ENCODE measurements around the gene TCL1B. TPM values are rescaled to one million over a fixed set of nuclear protein-coding genes. Genes with fewer than 3 reads are reported as not detected.

TCL1B gene
- total RNA-seq, 1 donor from 2014 or later = 1.0 TPM

DNA sequence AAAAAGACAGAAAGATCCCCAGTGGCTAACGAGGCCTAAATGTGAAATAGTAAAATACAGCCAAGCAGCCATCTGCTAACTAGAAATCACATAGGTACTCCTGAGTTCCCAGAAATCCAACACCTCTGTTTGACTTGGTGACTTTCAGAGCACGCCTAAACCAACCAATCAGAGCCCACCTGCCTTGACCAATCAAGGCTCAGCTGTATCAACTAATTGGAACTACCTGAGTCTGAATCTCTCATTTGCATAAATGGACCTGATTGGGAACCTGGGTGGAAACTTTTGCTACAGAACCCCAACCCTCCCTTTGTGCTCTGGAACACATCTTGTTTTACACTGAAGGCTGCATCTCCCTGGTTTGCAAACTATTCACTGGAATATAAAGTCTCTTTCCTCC is 5.1 kb upstream of the TCL1B start:
- Histone ChIP-seq H3K9me3 (ENCODE audit: control insufficient read depth in 3 of 3, low read length in 3 of 3) (peaks cover 0 to 1% (median 0%) of the 10 kb centered on the region in 3 donors), H3K27me3 (ENCODE audit: control insufficient read depth in 3 of 3, insufficient read depth in 3 of 3, low read length in 3 of 3) (peaks cover 5 to 13% (median 6%) of the 10 kb centered on the region in 3 donors)

DNA sequence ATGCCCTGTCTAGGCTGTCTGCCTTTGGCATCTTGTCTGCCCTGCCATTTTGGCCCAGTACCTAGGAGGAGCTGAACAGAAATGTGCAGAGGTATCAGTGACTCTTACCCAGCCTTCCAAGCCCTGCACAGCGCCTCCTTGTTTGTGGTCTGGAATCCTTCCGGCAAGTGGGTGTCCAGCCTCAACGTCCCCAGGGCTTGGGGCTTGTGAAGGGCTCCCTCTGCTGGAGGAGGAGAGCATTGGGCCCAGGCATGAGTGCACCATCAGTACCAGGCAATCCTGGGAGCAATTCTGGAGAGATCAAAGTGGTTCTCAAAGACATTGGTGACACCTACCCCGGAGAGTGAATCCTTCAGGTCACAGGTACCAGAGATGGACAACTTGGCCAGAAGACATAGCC is 2.4 kb upstream of the TCL1B start:
- Histone ChIP-seq H3K9me3 (ENCODE audit: control insufficient read depth in 3 of 3, low read length in 3 of 3) (no peaks in the 10 kb centered on the region), H3K27ac (ENCODE audit: low read depth, low read length) (no peak overlapping the region), H3K4me1 (ENCODE audit: control insufficient read depth in 3 of 3, insufficient read depth in 3 of 3, low read length in 3 of 3) (no peaks in the 10 kb centered on the region), H3K9ac (ENCODE audit: low read depth in 1 of 3, low read length in 3 of 3) (no peak overlapping the region), H3K4me3 (ENCODE audit: low read length in 3 of 3) (no peak overlapping the region), H3K27me3 (ENCODE audit: control insufficient read depth in 3 of 3, insufficient read depth in 3 of 3, low read length in 3 of 3) (peaks cover 3 to 17% (median 5%) of the 10 kb centered on the region in 3 donors), H3K36me3 (ENCODE audit: control insufficient read depth in 3 of 3, insufficient read depth in 3 of 3, low read length in 3 of 3) (no peaks in the 10 kb centered on the region)

More for the DNA sequence above, 5.1 kb upstream of the TCL1B start:
- H3K4me3 ChIP-seq (ENCODE audit: low read length in 3 of 3) = no peak overlapping the region
- no peak overlapping the region for H3K27ac ChIP-seq (ENCODE audit: low read depth, low read length)
- H3K4me1 ChIP-seq (ENCODE audit: control insufficient read depth in 3 of 3, insufficient read depth in 3 of 3, low read length in 3 of 3) = no peaks in the 10 kb centered on the region
- no peak overlapping the region for H3K9ac ChIP-seq (ENCODE audit: low read depth in 1 of 3, low read length in 3 of 3)
- no peaks in the 10 kb centered on the region for H3K36me3 ChIP-seq (ENCODE audit: control insufficient read depth in 3 of 3, insufficient read depth in 3 of 3, low read length in 3 of 3)

DNA sequence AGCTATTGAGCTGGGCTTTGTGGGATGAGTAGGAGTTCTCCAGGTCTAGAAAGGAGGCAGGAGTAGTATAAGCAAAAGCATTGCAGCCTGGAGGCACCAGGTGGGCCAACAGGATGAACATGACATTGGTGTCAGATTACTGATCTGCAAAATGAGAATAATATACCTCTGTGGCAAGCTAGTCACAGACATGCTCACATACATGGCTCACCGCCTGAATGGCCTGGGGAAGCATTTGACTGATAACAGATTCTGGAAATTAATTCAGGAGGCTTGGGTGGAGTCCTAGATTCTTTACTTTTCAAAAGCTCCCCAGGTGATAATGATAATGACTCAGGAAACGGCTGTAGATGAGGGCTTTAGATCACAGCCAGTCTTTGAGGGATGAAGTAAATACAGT is 709 bp downstream of the TCL1B start:
- H3K9me3 ChIP-seq (ENCODE audit: control insufficient read depth in 3 of 3, low read length in 3 of 3) = no peaks in the 10 kb centered on the region
- H3K36me3 ChIP-seq (ENCODE audit: control insufficient read depth in 3 of 3, insufficient read depth in 3 of 3, low read length in 3 of 3) = no peaks in the 10 kb centered on the region
- H3K4me1 ChIP-seq (ENCODE audit: control insufficient read depth in 3 of 3, insufficient read depth in 3 of 3, low read length in 3 of 3) = no peaks in the 10 kb centered on the region
- H3K9ac ChIP-seq (ENCODE audit: low read depth in 1 of 3, low read length in 3 of 3) = no peak overlapping the region
- H3K27me3 ChIP-seq (ENCODE audit: control insufficient read depth in 3 of 3, insufficient read depth in 3 of 3, low read length in 3 of 3) = peaks cover 3 to 24% (median 13%) of the 10 kb centered on the region in 3 donors
- no peak overlapping the region for H3K4me3 ChIP-seq (ENCODE audit: low read length in 3 of 3)
- H3K27ac ChIP-seq (ENCODE audit: low read depth, low read length) = no peak overlapping the region

DNA sequence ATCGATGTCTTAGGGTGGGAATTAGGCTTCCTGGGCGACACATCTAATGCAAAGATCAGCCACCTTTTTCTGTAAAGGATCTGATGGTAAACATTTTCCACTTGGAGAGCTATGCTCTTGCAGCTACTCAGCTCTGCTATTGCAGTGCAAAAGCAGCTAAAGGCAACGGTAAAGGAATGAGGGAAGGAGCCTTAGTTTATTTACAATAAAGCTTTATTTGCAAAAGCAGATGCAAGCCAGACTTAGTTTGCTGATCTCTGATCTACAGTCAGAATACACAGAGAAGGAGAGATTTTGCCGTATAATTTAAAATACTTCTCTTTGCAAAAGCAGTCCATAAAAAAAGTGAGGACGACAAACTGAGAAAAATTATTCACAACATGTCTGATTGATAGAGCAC is 3.2 kb downstream of the TCL1B start:
- Histone ChIP-seq H3K27me3 (ENCODE audit: control insufficient read depth in 3 of 3, insufficient read depth in 3 of 3, low read length in 3 of 3) (peaks cover 7 to 32% (median 24%) of the 10 kb centered on the region in 3 donors), H3K9ac (ENCODE audit: low read depth in 1 of 3, low read length in 3 of 3) (no peak overlapping the region), H3K36me3 (ENCODE audit: control insufficient read depth in 3 of 3, insufficient read depth in 3 of 3, low read length in 3 of 3) (no peaks in the 10 kb centered on the region), H3K4me3 (ENCODE audit: low read length in 3 of 3) (no peak overlapping the region), H3K27ac (ENCODE audit: low read depth, low read length) (no peak overlapping the region), H3K9me3 (ENCODE audit: control insufficient read depth in 3 of 3, low read length in 3 of 3) (no peaks in the 10 kb centered on the region), H3K4me1 (ENCODE audit: control insufficient read depth in 3 of 3, insufficient read depth in 3 of 3, low read length in 3 of 3) (no peaks in the 10 kb centered on the region)

DNA sequence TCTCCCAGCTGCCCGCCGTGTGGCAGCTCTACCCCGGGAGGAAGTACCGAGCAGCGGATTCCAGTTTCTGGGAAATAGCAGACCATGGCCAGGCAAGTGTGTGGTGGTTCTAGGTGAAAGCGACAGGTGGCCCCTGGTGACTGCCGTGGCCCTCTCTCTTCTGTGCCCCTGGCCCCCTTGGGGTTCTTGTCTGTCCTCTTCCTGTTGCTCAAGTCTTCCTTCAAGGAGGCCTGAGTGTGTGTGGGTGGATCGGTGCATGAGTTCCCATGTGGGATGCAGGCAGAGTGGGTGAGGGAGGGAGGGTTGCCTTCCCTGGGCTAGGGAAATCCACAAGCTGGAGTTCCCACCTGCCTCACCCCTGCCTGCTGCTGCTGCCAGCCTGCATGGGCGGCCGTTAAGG is 4.6 kb downstream of the TCL1B start:
- H3K4me1 ChIP-seq (ENCODE audit: control insufficient read depth in 3 of 3, insufficient read depth in 3 of 3, low read length in 3 of 3) = no peaks in the 10 kb centered on the region
- no peak overlapping the region for H3K9ac ChIP-seq (ENCODE audit: low read depth in 1 of 3, low read length in 3 of 3)
- H3K4me3 ChIP-seq (ENCODE audit: low read length in 3 of 3) = no peak overlapping the region
- no peaks in the 10 kb centered on the region for H3K36me3 ChIP-seq (ENCODE audit: control insufficient read depth in 3 of 3, insufficient read depth in 3 of 3, low read length in 3 of 3)
- peaks cover 4 to 32% (median 28%) of the 10 kb centered on the region in 3 donors for H3K27me3 ChIP-seq (ENCODE audit: control insufficient read depth in 3 of 3, insufficient read depth in 3 of 3, low read length in 3 of 3)
- H3K9me3 ChIP-seq (ENCODE audit: control insufficient read depth in 3 of 3, low read length in 3 of 3) = no peaks in the 10 kb centered on the region
- no peak overlapping the region for H3K27ac ChIP-seq (ENCODE audit: low read depth, low read length)

DNA sequence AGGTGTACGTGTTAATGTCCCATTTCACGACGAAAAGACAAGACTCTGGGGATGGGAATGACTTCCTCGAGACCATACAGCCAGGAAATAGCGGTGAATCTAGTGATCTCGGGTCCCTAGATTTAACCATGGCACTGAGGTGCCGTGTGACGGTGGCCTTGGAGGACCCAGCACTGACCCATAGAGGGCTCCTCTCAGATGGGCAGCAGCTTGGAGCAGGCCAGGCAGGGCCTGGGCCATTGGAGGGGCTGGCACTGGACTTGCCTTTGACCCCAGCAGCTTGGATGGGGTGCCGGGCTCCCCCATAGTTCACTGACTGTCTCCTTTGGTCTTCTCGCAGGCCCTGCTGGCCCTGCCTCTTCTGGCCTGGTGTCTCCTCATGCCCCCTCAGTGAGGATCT is 5.4 kb downstream of the TCL1B start:
- Histone ChIP-seq H3K27me3 (ENCODE audit: control insufficient read depth in 3 of 3, insufficient read depth in 3 of 3, low read length in 3 of 3) (peaks cover 4 to 31% (median 30%) of the 10 kb centered on the region in 3 donors), H3K27ac (ENCODE audit: low read depth, low read length) (no peak overlapping the region)

DNA sequence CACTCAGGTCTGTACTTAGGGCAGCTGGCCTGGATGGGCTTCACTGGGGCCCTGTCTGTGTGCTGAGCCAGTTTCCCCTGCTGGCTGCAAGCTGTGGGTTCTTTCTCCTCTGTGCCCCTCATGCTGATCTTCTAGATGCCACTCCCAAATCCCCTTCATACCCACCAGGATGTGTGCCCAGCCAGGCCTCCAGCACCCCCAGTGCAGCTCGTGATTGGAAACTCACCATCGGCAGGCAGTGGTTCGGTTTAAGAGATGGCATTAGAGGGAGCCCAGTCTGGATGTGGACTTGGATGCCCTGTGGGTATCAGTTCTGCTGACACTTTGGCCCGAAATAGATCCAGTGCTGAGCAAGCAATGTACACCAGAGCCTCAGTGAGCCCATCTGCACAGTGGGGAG is 5.9 kb downstream of the TCL1B start:
- Histone ChIP-seq H3K4me3 (ENCODE audit: low read length in 3 of 3) (no peak overlapping the region), H3K4me1 (ENCODE audit: control insufficient read depth in 3 of 3, insufficient read depth in 3 of 3, low read length in 3 of 3) (no peaks in the 10 kb centered on the region), H3K27ac (ENCODE audit: low read depth, low read length) (no peak overlapping the region), H3K9me3 (ENCODE audit: control insufficient read depth in 3 of 3, low read length in 3 of 3) (no peaks in the 10 kb centered on the region), H3K36me3 (ENCODE audit: control insufficient read depth in 3 of 3, insufficient read depth in 3 of 3, low read length in 3 of 3) (no peaks in the 10 kb centered on the region), H3K27me3 (ENCODE audit: control insufficient read depth in 3 of 3, insufficient read depth in 3 of 3, low read length in 3 of 3) (peaks cover 4 to 31% (median 30%) of the 10 kb centered on the region in 3 donors), H3K9ac (ENCODE audit: low read depth in 1 of 3, low read length in 3 of 3) (no peak overlapping the region)

More for the DNA sequence above, 5.4 kb downstream of the TCL1B start:
- Histone ChIP-seq H3K9me3 (ENCODE audit: control insufficient read depth in 3 of 3, low read length in 3 of 3) (no peaks in the 10 kb centered on the region), H3K9ac (ENCODE audit: low read depth in 1 of 3, low read length in 3 of 3) (no peak overlapping the region), H3K4me3 (ENCODE audit: low read length in 3 of 3) (no peak overlapping the region), H3K4me1 (ENCODE audit: control insufficient read depth in 3 of 3, insufficient read depth in 3 of 3, low read length in 3 of 3) (no peaks in the 10 kb centered on the region), H3K36me3 (ENCODE audit: control insufficient read depth in 3 of 3, insufficient read depth in 3 of 3, low read length in 3 of 3) (no peaks in the 10 kb centered on the region)

DNA sequence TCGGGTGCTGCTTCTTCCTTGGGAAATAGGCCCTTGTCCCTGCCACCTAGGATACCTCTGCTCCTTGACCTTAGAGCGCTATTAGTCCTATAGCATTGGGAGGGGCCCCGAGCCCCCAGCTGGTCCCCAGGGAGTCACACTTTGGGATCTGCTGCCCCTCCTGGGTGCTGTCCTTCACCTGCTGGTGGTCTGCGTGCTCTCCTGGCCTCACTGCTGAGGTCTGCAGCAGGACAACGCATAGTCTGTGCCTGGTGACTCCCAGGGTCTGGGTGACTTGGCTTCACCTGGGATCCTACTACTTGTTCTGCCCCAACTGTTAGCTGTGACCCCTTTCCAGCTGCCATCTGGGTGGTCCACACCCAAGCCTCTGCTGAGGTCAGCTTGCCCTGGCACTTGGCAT is 8.8 kb downstream of the TCL1B start:
- peaks cover 9 to 38% (median 36%) of the 10 kb centered on the region in 3 donors for H3K27me3 ChIP-seq (ENCODE audit: control insufficient read depth in 3 of 3, insufficient read depth in 3 of 3, low read length in 3 of 3)
- H3K9me3 ChIP-seq (ENCODE audit: control insufficient read depth in 3 of 3, low read length in 3 of 3) = no peaks in the 10 kb centered on the region
- no peak overlapping the region for H3K27ac ChIP-seq (ENCODE audit: low read depth, low read length)
- no peaks in the 10 kb centered on the region for H3K4me1 ChIP-seq (ENCODE audit: control insufficient read depth in 3 of 3, insufficient read depth in 3 of 3, low read length in 3 of 3)
- H3K9ac ChIP-seq (ENCODE audit: low read depth in 1 of 3, low read length in 3 of 3) = no peak overlapping the region
- H3K36me3 ChIP-seq (ENCODE audit: control insufficient read depth in 3 of 3, insufficient read depth in 3 of 3, low read length in 3 of 3) = no peaks in the 10 kb centered on the region
- no peak overlapping the region for H3K4me3 ChIP-seq (ENCODE audit: low read length in 3 of 3)

DNA sequence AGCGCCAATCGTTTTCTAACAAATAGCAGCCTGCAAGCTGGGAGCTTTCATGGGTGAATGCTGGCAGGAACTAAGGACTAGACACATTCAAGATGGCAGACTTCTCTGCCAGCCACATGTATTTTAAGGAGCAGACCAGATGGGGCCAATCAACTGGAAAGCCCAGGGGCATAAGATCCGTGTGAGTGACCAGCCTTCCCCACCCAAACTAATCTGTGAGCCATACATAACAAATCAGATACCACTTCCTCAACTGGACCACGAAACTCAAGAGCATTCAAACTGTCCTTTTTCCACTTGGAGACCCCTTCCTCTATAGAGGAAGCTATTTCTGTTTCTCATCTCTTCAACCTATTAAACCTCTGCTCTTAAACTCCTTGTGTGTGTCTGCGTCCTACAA is 9.7 kb downstream of the TCL1B start:
- H3K9me3 ChIP-seq (ENCODE audit: control insufficient read depth in 3 of 3, low read length in 3 of 3) = no peaks in the 10 kb centered on the region
- no peak overlapping the region for H3K4me3 ChIP-seq (ENCODE audit: low read length in 3 of 3)
- H3K4me1 ChIP-seq (ENCODE audit: control insufficient read depth in 3 of 3, insufficient read depth in 3 of 3, low read length in 3 of 3) = no peaks in the 10 kb centered on the region
- H3K27ac ChIP-seq (ENCODE audit: low read depth, low read length) = no peak overlapping the region
- H3K27me3 ChIP-seq (ENCODE audit: control insufficient read depth in 3 of 3, insufficient read depth in 3 of 3, low read length in 3 of 3) = peaks cover 9 to 34% (median 30%) of the 10 kb centered on the region in 3 donors
- no peak overlapping the region for H3K9ac ChIP-seq (ENCODE audit: low read depth in 1 of 3, low read length in 3 of 3)
- no peaks in the 10 kb centered on the region for H3K36me3 ChIP-seq (ENCODE audit: control insufficient read depth in 3 of 3, insufficient read depth in 3 of 3, low read length in 3 of 3)

DNA sequence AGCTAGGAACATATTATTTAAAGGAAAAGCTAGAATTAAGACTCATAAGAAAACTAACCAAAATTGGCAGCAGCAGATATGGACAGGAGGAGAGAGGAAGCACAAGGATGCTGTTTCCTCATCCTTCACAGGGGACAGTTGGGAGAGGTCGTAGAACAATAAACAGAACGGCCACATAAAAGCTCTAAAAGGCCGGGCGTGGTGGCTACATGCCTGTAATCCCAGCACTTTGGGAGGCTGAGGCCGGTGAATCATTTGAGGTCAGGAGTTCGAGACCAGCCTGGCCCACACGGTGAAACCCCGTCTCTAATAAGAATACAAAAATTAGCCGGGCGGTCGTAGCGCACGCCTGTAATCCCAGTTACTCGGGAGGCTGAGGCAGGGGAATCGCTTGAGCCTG is 10.5 kb downstream of the TCL1B start:
- Histone ChIP-seq H3K4me1 (ENCODE audit: control insufficient read depth in 3 of 3, insufficient read depth in 3 of 3, low read length in 3 of 3) (no peaks in the 10 kb centered on the region), H3K27me3 (ENCODE audit: control insufficient read depth in 3 of 3, insufficient read depth in 3 of 3, low read length in 3 of 3) (peaks cover 13 to 28% (median 28%) of the 10 kb centered on the region in 3 donors), H3K27ac (ENCODE audit: low read depth, low read length) (no peak overlapping the region), H3K4me3 (ENCODE audit: low read length in 3 of 3) (no peak overlapping the region), H3K36me3 (ENCODE audit: control insufficient read depth in 3 of 3, insufficient read depth in 3 of 3, low read length in 3 of 3) (no peaks in the 10 kb centered on the region), H3K9ac (ENCODE audit: low read depth in 1 of 3, low read length in 3 of 3) (no peak overlapping the region), H3K9me3 (ENCODE audit: control insufficient read depth in 3 of 3, low read length in 3 of 3) (no peaks in the 10 kb centered on the region)

DNA sequence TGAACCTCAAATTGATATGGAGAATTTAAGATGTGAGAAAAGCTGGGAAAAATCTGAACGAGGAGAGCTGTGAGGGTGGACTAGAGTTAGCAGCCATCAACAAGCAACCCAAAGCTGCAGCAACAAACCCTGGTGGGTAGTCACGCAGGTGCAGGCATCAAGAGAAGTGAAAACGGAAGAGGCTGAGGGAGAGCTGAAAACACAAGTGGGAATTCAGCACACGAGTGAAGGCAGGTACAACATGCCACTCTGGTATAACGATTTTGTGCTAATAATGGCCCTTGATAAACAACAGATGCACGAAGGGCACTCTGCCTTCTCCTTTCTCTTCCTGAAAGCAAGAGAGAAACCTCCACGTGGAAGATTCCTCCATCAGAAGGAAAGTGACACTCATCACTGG is 11.5 kb downstream of the TCL1B start:
- no peaks in the 10 kb centered on the region for H3K4me1 ChIP-seq (ENCODE audit: control insufficient read depth in 3 of 3, insufficient read depth in 3 of 3, low read length in 3 of 3)
- H3K9ac ChIP-seq (ENCODE audit: low read depth in 1 of 3, low read length in 3 of 3) = no peak overlapping the region
- no peaks in the 10 kb centered on the region for H3K9me3 ChIP-seq (ENCODE audit: control insufficient read depth in 3 of 3, low read length in 3 of 3)
- H3K27ac ChIP-seq (ENCODE audit: low read depth, low read length) = no peak overlapping the region
- peaks cover 11 to 24% (median 23%) of the 10 kb centered on the region in 3 donors for H3K27me3 ChIP-seq (ENCODE audit: control insufficient read depth in 3 of 3, insufficient read depth in 3 of 3, low read length in 3 of 3)
- no peak overlapping the region for H3K4me3 ChIP-seq (ENCODE audit: low read length in 3 of 3)
- no peaks in the 10 kb centered on the region for H3K36me3 ChIP-seq (ENCODE audit: control insufficient read depth in 3 of 3, insufficient read depth in 3 of 3, low read length in 3 of 3)

Data from skeletal muscle tissue (tissue), 4 donors.